IPS-18c (cell line): Measurements from ENCODE around the gene SPINT1.

Source experiments
- H3K4me3 ChIP-seq: 2 replicates; pipeline ENCODE4 v1.7.0; 2013; ENCODE audit warnings: low read depth, mild to moderate bottlenecking, low read length, moderate library complexity; ENCODE audit not compliant: insufficient read depth
- H3K9me3 ChIP-seq: one replicate; pipeline ENCODE4 v1.6.1; 2013; ENCODE audit warnings: mild to moderate bottlenecking, low read length, moderate library complexity; ENCODE audit not compliant: control insufficient read depth, insufficient read depth

The SPINT1 gene

DNA sequence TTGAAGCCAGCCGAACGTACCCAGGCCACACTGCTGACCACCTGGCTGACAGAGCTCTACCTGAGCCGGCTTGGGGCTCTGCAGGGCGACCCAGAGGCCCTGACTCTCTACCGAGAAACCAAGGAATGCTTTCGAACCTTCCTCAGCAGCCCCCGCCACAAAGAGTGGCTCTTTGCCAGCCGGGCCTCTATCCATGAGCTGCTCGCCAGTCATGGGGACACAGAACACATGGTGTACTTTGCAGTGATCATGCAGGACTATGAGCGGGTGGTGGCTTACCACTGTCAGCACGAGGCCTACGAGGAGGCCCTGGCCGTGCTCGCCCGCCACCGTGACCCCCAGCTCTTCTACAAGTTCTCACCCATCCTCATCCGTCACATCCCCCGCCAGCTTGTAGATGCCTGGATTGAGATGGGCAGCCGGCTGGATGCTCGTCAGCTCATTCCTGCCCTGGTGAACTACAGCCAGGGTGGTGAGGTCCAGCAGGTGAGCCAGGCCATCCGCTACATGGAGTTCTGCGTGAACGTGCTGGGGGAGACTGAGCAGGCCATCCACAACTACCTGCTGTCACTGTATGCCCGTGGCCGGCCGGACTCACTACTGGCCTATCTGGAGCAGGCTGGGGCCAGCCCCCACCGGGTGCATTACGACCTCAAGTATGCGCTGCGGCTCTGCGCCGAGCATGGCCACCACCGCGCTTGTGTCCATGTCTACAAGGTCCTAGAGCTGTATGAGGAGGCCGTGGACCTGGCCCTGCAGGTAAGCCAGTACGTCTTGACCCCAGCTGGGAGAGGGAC is 56.6 kb downstream of the SPINT1 start:
- no peak overlapping the region for H3K4me3 ChIP-seq
- no peaks in the 10 kb centered on the region for H3K9me3 ChIP-seq

DNA sequence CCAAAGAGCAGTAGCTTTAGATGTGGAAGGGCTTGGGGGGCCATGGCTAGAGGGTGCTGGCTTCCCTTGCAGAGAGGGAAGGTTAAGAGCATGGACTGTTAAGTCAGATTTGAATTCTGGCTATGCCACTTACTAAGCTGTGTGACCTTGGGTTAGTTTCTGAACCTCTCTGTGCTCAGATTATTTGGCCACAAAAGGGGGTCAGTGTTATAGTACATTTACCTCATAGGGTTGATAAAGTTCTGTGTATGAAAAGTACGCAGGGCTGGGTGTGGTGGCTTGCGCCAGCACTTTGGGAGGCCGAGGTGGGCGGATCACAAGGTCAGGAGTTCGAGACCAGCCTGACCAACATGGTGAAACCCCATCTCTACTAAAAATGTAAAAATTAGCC is 57.2 kb downstream of the SPINT1 start:
- Histone ChIP-seq H3K4me3 (no peak overlapping the region), H3K9me3 (no peaks in the 10 kb centered on the region)

DNA sequence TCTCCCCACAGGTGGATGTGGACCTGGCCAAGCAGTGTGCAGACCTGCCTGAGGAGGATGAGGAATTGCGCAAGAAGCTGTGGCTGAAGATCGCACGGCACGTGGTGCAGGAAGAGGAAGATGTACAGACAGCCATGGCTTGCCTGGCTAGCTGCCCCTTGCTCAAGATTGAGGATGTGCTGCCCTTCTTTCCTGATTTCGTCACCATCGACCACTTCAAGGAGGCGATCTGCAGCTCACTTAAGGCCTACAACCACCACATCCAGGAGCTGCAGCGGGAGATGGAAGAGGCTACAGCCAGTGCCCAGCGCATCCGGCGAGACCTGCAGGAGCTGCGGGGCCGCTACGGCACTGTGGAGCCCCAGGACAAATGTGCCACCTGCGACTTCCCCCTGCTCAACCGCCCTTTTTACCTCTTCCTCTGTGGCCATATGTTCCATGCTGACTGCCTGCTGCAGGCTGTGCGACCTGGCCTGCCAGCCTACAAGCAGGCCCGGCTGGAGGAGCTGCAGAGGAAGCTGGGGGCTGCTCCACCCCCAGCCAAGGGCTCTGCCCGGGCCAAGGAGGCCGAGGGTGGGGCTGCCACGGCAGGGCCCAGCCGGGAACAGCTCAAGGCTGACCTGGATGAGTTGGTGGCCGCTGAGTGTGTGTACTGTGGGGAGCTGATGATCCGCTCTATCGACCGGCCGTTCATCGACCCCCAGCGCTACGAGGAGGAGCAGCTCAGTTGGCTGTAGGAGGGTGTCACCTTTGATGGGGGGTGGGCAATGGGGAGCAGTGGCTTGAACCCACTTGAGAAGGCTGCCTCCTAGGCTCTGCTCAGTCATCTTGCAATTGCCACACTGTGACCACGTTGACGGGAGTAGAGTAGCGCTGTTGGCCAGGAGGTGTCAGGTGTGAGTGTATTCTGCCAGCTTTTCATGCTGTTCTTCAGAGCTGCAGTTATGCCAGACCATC is 59.0 kb downstream of the SPINT1 start:
- Histone ChIP-seq H3K9me3 (no peaks in the 10 kb centered on the region), H3K4me3 (no peak overlapping the region)

DNA sequence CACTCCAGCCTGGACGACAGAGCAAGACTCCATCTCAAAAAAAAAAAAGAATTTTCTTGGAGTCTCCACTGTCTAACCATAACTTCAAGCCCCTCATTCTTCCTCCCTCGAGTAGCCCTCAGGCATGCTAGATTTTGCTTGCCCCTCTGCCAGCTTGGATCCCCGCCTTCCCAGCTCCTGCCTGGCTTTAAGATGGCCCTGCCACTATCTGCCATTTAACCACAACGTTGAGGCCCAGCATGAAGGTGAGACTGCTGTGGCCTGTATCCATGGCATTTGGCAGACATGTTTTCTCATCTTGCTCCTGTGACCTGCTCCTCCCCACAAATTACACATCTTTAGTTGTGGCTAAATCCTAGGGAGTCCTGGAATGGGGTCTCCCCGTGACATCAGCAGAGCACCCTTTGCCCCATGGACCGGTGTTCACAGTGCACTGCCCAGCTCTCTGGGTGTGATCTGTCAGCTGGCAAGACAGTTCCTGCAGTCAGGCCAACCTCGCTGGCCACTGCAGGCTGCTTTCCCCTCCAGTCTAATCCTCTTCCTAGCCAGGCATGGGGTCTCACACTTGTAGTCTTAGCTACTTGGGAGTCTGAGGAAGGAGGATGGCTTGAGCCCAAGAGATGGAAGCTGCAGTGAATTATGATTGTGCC is 60.8 kb downstream of the SPINT1 start:
- Histone ChIP-seq H3K4me3 (no peak overlapping the region), H3K9me3 (no peaks in the 10 kb centered on the region)

GRCh38 chr15:40906091-40906990 is 62.5 kb downstream of the SPINT1 start:
- H3K9me3 ChIP-seq, result no peaks in the 10 kb centered on the region

GRCh38 chr15:40906991-40907802 is 63.3 kb downstream of the SPINT1 start:
- no peaks in the 10 kb centered on the region for H3K9me3 ChIP-seq
- peak overlapping the region; percentile 47; the same call in 1 of the 2 replicates for H3K4me3 ChIP-seq

More at GRCh38 chr15:40906091-40906990, 62.5 kb downstream of the SPINT1 start:
- peak overlapping the region; percentile 47; the same call in 1 of the 2 replicates for H3K4me3 ChIP-seq
